ENCODE results near the gene UBE2E2. TPM values are rescaled to one million over a fixed set of nuclear protein-coding genes. Genes with fewer than 3 reads are reported as not detected.

The UBE2E2 gene
- polyA plus RNA-seq, 1 donor from 2014 or later, result 19.8 TPM

DNA sequence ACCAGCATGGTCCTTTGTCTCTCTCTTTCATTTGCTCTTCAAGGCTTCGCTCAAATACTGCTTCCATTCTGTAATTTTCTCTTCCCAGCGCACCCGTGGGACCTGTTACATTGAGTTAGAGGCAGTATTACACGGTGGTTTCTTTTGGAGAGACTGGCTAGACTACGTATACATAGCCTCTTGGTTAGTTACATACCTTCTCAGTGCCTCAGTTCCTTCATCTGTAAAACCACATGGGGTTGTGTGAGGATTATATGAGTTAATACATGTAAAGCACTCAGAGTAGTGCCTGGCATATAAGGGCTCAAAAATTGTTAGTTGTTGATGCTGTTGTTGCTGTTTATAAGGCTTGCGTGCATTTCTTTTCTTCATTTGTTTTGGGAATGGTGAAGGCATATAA, 33.8 kb downstream of the UBE2E2 start:
- Histone ChIP-seq H3K79me2 (replicated peaks; ENCODE audit: insufficient read depth, low read length) (no peaks in the 10 kb centered on the region), H3K4me3 (ENCODE audit: low read length) (no peak overlapping the region), H3K27me3 (ENCODE audit: insufficient read depth, low read depth, low read length) (no peaks in the 10 kb centered on the region), H3K36me3 (ENCODE audit: insufficient read depth, low read length) (no peaks in the 10 kb centered on the region), H3K27ac (ENCODE audit: low read length) (no peak overlapping the region), H3K9ac (ENCODE audit: low read length) (no peak overlapping the region), H3F3A (ENCODE audit: insufficient read depth, low read length, poor library complexity, severe bottlenecking) (no peaks in the 10 kb centered on the region), H2AFZ (ENCODE audit: low read depth, low read length) (no peak overlapping the region), H3K9me2 (ENCODE audit: insufficient read depth, low read length) (no peaks in the 10 kb centered on the region), H3K4me2 (ENCODE audit: low read length) (no peak overlapping the region), H3K9me3 (ENCODE audit: low read length) (no peaks in the 10 kb centered on the region), H4K20me1 (ENCODE audit: insufficient read depth) (no peaks in the 10 kb centered on the region)
- TF ChIP-seq SMC3 (conservative IDR thresholded peaks at IDR 0.05; ENCODE audit: poor library complexity), result no peak
- no peak for TF ChIP-seq POLR2AphosphoS5 (IDR thresholded peaks at IDR 0.05)
- TF ChIP-seq RAD21 (conservative IDR thresholded peaks at IDR 0.05), result no peak
- TF ChIP-seq MXI1 (conservative IDR thresholded peaks at IDR 0.05; ENCODE audit: poor library complexity, severe bottlenecking), result no peak
- no peak for TF ChIP-seq EP300 (conservative IDR thresholded peaks at IDR 0.05; ENCODE audit: poor library complexity, severe bottlenecking)
- TF ChIP-seq TAF1 (IDR thresholded peaks at IDR 0.05; ENCODE audit: low read depth), result no peak
- TF ChIP-seq EZH2 (IDR thresholded peaks at IDR 0.05; ENCODE audit: borderline replicate concordance, insufficient read depth, low read length, poor library complexity, severe bottlenecking), result no peak
- TF ChIP-seq, protein P1, sequence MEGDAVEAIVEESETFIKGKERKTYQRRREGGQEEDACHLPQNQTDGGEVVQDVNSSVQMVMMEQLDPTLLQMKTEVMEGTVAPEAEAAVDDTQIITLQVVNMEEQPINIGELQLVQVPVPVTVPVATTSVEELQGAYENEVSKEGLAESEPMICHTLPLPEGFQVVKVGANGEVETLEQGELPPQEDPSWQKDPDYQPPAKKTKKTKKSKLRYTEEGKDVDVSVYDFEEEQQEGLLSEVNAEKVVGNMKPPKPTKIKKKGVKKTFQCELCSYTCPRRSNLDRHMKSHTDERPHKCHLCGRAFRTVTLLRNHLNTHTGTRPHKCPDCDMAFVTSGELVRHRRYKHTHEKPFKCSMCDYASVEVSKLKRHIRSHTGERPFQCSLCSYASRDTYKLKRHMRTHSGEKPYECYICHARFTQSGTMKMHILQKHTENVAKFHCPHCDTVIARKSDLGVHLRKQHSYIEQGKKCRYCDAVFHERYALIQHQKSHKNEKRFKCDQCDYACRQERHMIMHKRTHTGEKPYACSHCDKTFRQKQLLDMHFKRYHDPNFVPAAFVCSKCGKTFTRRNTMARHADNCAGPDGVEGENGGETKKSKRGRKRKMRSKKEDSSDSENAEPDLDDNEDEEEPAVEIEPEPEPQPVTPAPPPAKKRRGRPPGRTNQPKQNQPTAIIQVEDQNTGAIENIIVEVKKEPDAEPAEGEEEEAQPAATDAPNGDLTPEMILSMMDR (IDR thresholded peaks at IDR 0.05; ENCODE audit: poor library complexity, severe bottlenecking), result no peak
- no peak for TF ChIP-seq REST (IDR thresholded peaks at IDR 0.05; ENCODE audit: borderline replicate concordance)

DNA sequence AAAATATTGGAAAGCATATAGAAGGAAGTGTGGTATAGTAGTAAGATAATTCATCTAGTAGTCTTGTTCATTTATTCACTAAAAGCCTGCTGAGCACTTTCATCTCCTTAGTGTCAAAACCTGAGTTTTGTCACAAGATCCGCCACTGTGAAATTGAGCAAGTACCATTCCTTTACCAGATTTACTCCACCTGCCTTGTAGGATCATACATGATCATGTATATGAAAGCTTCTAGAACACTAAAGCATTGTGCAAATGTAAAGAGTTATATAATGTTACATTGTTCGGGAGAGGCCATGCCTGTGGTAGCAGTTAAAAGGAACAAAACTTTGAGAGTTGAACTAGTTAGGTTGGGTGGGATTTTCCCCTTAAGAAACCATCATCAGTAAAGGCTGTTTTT, 35.0 kb downstream of the UBE2E2 start:
- H3K36me3 ChIP-seq (ENCODE audit: insufficient read depth, low read length), result no peaks in the 10 kb centered on the region
- H3F3A ChIP-seq (ENCODE audit: insufficient read depth, low read length, poor library complexity, severe bottlenecking), result no peaks in the 10 kb centered on the region
- no peaks in the 10 kb centered on the region for H4K20me1 ChIP-seq (ENCODE audit: insufficient read depth)
- no peaks in the 10 kb centered on the region for H3K79me2 ChIP-seq (replicated peaks; ENCODE audit: insufficient read depth, low read length)
- no peak overlapping the region for H3K27ac ChIP-seq (ENCODE audit: low read length)
- H3K9me3 ChIP-seq (ENCODE audit: low read length), result no peaks in the 10 kb centered on the region
- TF ChIP-seq SMC3 (conservative IDR thresholded peaks at IDR 0.05; ENCODE audit: poor library complexity) (no peak), MXI1 (conservative IDR thresholded peaks at IDR 0.05; ENCODE audit: poor library complexity, severe bottlenecking) (no peak), POLR2AphosphoS5 (IDR thresholded peaks at IDR 0.05) (no peak), TAF1 (IDR thresholded peaks at IDR 0.05; ENCODE audit: low read depth) (no peak), RAD21 (conservative IDR thresholded peaks at IDR 0.05) (no peak), EZH2 (IDR thresholded peaks at IDR 0.05; ENCODE audit: borderline replicate concordance, insufficient read depth, low read length, poor library complexity, severe bottlenecking) (no peak), EP300 (conservative IDR thresholded peaks at IDR 0.05; ENCODE audit: poor library complexity, severe bottlenecking) (no peak)
- no peaks in the 10 kb centered on the region for H3K27me3 ChIP-seq (ENCODE audit: insufficient read depth, low read depth, low read length)
- H3K4me3 ChIP-seq (ENCODE audit: low read length), result no peak overlapping the region
- no peaks in the 10 kb centered on the region for H3K9me2 ChIP-seq (ENCODE audit: insufficient read depth, low read length)
- no peak overlapping the region for H3K9ac ChIP-seq (ENCODE audit: low read length)
- H3K4me2 ChIP-seq (ENCODE audit: low read length), result no peak overlapping the region
- no peak overlapping the region for H2AFZ ChIP-seq (ENCODE audit: low read depth, low read length)
